ENCODE data around the gene ARID3B.
A peak's percentile ranks its signal among the peaks of the same experiment; 100 is the strongest.
"Not testable (repeated sequence)": the region's sequence is repeated elsewhere in the genome, so short reads cannot be mapped to it uniquely, and the experiment has no call there.

Gene ARID3B

DNA sequence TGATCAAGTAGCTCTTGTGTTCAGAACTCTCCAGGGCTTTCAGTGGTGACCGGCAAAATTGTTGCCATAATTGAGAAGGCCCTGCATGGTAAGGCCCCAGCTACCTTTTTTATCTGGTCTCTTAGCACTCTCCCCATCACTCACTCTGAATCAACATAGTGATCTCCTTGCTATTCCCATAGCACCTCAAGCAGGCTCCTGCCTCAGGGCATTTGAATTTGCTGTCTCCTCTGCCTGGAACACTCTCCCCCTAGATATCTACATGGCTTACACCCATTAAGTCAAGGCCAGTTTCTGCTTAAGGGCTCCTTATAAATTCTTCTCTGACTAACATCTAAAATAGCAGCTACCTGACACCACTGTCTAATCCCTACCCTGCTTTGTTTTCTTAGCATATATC lies 3.3 kb upstream of the ARID3B start:
- no peak for DNase-seq

DNA sequence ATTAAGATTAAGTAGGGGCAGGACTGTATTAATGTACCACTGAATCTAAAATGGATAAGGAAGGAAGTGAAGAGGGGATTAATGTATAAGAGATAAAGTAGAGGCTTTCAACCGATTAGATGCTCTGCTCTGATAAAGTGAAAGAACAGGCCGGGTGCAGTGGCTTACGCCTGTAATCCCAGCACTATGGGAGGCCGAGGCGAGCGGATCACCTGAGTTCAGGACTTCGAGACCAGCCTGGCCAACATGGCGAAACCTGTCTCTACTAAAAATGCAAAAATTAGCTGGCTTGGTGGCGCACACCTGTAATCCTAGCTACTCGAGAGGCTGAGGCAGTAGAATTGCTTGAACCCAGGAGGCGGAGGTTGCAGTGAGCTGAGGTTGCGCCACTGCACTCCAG lies 1.5 kb upstream of the ARID3B start:
- not testable (repeated sequence) for DNase-seq

DNA sequence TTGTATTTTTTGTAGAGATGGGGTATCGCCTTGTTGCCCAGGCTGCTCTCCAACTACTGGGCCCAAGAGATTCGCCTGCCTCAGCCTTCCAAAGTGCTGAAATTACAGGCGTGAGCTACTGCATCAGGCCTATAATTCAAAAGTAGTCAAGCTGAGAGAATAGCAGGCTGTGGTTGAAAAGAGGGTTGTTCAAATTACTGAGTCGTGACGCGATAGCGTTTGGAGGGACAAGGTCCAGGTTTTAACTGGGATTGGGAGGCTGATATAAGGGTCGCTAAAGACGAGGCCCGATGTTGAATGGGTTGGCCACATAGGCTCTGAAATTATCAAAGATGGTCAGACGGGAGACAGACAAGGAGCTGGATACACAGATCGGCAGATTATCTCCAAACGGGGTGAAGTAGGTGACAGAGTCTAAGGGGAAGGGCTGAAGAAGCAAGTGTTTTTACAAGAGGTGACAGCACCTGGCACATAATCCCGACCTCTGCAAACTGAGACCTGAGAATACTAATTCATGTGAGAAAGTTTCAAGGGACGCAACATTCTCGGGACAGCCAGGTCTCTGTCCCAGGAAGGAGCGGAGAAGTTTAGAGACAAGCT lies 759 bp upstream of the ARID3B start:
- no peak for DNase-seq

DNA sequence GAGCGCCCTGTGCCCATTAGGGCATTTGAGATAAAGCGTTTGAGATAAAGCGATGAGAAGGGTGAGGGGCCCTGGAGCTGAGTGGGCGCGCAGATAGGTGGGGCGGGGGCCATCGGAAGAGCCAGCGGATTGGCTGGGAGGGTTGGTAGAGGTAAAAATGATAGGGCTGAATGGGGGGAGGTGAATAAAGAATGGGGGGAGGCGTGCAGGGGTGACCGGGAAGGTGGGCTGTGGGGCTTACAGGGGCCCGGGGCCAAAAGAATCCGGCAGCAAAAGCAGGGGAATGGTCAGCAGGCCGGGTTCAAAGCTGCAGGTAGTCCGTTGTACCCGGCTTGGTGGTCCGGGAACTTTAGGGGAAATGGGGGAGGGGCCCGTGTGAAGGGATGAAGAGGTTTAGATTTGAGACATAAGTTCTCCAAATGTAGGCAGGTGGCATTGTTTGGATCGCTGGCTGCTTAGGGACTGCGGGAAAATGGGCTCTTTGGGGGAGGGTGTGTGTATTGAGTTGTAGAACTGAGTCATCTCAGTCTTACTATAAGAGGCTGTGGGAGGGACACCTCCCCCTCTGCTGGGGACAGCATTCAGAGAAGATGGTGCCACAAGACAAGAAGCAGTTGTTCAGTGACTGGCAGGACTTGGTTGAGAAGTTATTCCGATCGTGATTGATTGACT lies 610 bp downstream of the ARID3B start:
- no peak for DNase-seq

DNA sequence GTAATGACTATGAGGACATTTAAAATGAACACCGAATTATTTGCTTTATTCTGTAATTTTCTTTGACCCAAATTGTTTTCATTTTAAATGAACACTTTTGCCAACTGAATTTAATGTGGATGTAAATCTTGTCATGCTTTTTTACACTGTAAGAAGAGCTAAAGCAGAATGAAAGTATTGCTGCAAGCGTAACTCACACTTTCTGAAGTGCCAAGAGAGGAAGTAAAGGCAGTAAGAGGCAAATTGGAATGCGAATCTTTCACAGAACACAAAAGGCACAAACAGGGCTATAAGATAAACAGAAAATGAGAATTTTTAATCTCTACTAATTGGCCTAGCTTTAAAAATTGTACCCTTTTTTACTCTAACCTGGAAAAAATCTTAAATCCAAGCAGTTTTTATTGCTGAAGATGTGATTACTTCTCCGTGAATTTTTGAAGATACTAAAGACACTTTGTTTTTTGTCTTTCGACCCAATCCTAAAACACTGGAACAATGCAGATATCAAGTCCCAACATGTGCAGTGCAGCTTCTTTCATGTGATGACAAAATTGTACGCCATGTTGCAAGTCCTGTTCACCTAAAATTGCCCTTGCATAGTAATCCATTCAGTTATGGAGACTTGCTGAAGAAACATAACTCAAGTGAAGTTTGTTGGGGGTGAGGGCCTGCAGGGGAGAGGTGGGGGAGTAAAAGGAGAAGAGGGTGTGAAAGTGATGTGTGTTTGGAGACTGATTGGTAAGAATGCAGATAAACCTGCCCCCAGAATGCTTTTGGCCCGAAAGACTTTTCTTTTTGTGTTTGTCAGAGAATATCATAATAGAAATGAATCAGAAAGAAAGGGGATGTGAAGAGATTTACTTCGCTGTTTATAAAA lies 1.4 kb downstream of the ARID3B start:
- no peak for DNase-seq

- DNase-seq = no peak
Measured at GRCh38 chr15:74543043-74543422, 2.0 kb downstream of the ARID3B start.

DNA sequence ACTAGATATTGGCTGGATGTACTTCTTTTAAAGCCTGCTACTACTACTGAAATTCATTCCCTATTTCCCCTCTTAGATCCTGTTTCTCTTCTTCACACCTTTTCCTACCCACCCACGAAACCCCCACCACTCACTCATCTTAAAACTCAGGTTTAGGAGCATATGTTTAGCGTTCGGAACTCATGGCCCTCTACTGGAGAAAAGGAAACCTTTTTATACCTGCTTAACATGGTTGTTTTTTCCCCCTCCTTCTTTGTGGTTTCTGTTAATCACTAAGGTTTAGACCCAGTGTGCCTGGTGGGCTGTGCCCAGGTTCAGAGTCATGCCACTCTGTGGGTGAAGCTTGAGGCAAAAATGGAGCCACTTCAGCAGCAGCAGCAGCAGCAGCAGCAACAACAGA lies 2.6 kb downstream of the ARID3B start:
- DNase-seq = peak; percentile 9

DNA sequence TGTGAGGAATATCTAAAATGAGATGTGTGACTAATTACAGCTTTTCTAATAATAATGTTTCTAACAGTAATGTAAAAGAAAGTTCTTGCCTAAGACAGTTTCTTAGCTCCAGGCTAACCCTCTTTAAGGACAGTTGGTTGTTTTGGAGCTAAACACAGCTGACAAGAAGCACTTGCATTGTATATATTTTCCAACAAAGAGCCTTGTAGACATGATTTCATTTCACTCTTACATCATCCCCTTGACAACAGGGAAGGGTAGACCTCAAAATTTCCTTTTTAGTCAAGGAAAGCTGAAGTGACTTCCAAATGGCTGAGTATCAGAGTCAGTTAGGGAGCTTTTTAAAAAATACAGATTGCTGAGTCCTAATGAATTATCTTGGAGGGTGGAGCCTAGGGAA lies 4.1 kb downstream of the ARID3B start:
- DNase-seq = no peak

- peak; percentile 61 for DNase-seq
Measured at GRCh38 chr15:74545776-74546656, 5.0 kb downstream of the ARID3B start.

DNA sequence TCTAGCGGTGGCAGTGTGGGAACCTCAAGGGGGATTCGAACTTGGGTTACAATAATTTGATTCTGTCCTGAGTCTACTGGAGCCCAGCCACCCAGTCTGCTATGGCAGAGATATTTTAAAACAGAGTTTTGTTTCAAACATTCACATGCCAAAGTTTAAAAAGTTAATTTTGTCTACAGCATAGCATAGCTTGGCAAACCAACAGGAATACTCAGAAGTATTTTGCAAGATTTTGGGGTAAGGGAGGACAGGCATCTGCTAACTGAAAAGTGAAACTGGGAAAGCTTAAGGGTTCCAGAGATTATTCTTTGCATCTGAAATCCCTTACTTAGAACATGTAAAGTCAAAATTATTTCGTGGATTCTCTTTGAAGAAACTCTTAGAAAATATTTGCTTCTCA lies 6.6 kb downstream of the ARID3B start:
- no peak for DNase-seq

DNA sequence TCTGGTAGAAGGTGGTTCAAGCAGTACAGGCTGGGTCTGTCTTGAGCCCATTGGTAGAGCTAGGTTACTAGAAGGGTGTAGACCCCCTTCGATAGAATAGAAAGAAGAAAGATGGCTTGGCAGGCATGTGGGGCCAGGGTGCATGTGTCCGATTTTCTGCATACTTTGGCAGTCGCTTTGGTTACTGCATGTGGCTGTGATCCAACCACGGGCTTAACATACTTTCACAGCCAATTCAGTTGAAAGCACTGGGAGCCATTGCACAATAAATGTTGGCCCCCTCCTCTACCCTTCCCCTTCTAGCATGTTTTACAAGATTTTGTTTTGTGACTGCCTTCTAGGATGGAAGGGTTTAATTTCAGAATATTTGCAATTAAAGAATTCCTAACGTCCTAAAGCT lies 7.2 kb downstream of the ARID3B start:
- DNase-seq = no peak

DNA sequence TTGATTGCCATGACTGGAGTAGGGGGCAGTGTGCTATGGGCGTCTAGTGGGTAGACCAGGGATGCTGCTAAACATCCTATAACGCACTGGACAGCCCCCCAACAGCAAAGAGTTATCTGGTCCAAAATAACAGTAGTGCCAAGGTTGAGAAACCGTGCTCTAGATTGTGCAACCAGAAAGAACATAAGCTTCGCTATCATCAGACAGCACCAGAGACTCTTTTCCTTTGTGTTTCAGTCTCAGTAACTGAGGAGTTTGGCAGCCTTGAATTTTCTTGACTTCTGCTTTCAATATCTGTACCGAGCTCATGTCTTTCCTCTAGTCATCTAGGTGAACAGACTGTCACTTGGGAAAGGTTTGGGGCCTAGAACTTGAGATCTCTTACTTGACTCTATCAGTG lies 8.8 kb downstream of the ARID3B start:
- no peak for DNase-seq

GRCh38 chr15:74551714-74552113 lies 10.7 kb downstream of the ARID3B start:
- no peak for DNase-seq

- DNase-seq = no peak
Measured at GRCh38 chr15:74552773-74553441, 11.9 kb downstream of the ARID3B start.

DNA sequence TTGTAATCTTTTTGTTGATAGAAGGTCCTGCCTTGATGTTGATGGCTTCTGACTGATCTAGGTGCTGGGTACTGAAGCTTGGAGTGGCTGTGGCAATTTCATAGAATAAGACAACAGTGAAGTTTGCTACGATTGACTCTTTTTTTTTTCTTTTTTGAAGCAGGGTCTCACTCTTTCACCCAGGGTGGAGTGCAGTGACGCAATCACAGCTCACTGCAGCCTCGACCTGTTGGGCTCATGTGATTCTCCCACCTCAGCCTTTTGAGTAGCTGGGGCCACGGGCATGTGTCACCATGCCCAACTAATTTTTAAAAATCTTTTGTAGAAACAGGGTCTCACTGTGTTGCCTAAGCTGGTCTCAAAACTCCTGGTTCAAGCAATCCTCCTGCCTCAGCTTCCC lies 14.2 kb downstream of the ARID3B start:
- no peak for DNase-seq

- DNase-seq = no peak
Measured at GRCh38 chr15:74558706-74559105, 17.7 kb downstream of the ARID3B start.

- DNase-seq = no peak
Measured at GRCh38 chr15:74563442-74563841, 22.4 kb downstream of the ARID3B start.

GRCh38 chr15:74564182-74564581 lies 23.2 kb downstream of the ARID3B start:
- no peak for DNase-seq

DNA sequence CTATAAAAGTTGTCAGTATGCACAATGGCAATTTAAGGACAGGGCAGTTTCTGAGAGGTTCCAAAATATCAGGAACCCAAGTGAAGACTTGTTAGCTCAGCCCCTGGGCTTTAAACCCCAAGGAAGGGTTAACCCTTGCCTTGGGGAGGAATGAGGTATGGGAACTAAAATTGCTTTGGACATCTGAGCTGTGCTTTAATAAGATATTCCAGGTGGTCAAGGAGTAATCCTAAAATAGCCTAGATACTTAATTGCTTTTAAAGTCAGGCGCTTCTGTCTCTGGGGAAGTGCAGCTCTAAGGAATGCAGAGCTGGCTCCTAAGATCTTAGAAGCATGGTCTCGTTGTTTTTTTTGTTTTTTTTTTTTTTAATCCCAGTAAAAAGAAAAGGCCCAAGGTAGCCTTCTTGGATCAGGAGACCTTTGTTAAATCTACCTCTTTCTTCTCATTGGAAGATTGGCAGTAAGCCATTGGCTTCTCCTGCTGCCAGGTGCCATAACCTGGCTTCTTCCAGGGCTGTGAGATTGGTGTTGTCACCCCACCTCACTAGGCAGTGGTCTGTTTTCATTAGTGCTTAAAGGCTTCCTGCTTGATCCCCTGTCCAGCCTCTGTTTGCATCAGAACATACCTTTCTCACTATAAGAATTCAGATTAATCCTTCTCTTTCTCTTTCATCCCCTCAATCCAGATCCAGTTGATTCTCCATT lies 24.5 kb downstream of the ARID3B start:
- DNase-seq = no peak

GRCh38 chr15:74568594-74568993 lies 27.6 kb downstream of the ARID3B start:
- no peak for DNase-seq

DNA sequence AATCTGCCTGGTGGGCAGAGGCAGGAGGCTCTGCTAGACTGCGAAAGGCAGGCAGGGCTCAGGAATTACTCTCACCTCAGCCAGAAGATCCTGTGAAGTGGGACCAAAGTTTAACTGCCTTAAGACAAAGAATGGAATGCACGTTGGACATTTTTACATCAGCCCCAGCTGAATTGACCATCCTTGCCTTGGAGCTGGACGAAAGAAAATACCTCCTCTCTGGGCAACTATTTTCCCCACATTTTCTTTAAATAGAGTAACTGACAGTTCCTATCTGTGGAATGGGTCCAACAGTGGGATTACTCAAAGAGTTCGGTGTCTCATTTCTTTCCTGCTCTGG lies 28.7 kb downstream of the ARID3B start:
- DNase-seq = no peak

GRCh38 chr15:74571191-74571590 lies 30.2 kb downstream of the ARID3B start:
- no peak for DNase-seq
